ENCODE results near the gene MORN2. TPM values are rescaled to one million over a fixed set of nuclear protein-coding genes. Genes with fewer than 3 reads are reported as not detected.

Gene MORN2
- total and polyA plus RNA-seq, 2 of the 13 experiments (the other 11 are each of a cell fraction or from before 2014, with no cell fraction given), result 7.0 to 28.0 TPM

- no TSS peak for BruUV-seq (replicated peaks)
- Histone ChIP-seq H3K4me2 (ENCODE audit: low read depth, low read length) (no peak overlapping the region), H3K36me3 (replicated peaks in 1 of 2; ENCODE audit: control insufficient read depth in 1 of 2, insufficient read depth in 2 of 2, low read length in 2 of 2) (peaks cover 9 to 40% of the 10 kb centered on the region in 2 experiments; a peak in 4 of 5 replicates), H3K27ac (ENCODE audit: extremely low read length, insufficient read depth, low read length) (no peak overlapping the region), H2AFZ (ENCODE audit: low read length) (no peak overlapping the region), H3K4me3 (replicated peaks in 1 of 3; ENCODE audit: insufficient read depth in 1 of 3, low read depth in 2 of 3, low read length in 3 of 3) (no peak overlapping the region), H4K20me1 (ENCODE audit: insufficient read depth, low read length) (no peaks in the 10 kb centered on the region), H3K27me3 (ENCODE audit: control insufficient read depth in 1 of 2, insufficient read depth in 2 of 2, low read length in 2 of 2) (no peaks in the 10 kb centered on the region), H3K9me3 (ENCODE audit: low read length) (no peaks in the 10 kb centered on the region), H3K4me1 (ENCODE audit: insufficient read depth, low read length) (no peaks in the 10 kb centered on the region), H3K9ac (ENCODE audit: insufficient read depth, low read depth, low read length) (no peak overlapping the region), H3K79me2 (ENCODE audit: insufficient read depth, low read length) (no peaks in the 10 kb centered on the region)
- no peak for DNase-seq (ENCODE audit: low spot score)
- intact Hi-C loops (cut with micrococcal nuclease; ENCODE audit: unreplicated experiment) (loop anchor here (10.0 kb wide), 1 partner anchor 91 kb away; no protein-coding TSS in a partner anchor), in situ Hi-C loops (cut with HindIII; ENCODE audit: extremely low pct_ligation_motif_present, low pct_unique_long_range_greater_than_20kb) (no loop called here)
- WGBS (ENCODE audit: low lambda C conversion rate), result over 99% methylated on average over 3 of the region's 3 CpGs
- POLR2A ChIA-PET, result no interaction called here
- no peak for ATAC-seq
- CTCF ChIA-PET (ENCODE audit: low intra/inter-chr PET ratio, low total read pairs), result no interaction called here
- no peak for FAIRE-seq
- TF ChIP-seq NFE2 (CRISPR knock-in tag; IDR thresholded peaks at IDR 0.05) (no peak), HMG20B (CRISPR knock-in tag; conservative IDR thresholded peaks at IDR 0.05) (no peak), ZNF784 (CRISPR knock-in tag; IDR thresholded peaks at IDR 0.05; ENCODE audit: borderline replicate concordance) (no peak), ZNF232 (CRISPR knock-in tag; IDR thresholded peaks at IDR 0.05; ENCODE audit: borderline replicate concordance) (no peak), JDP2 (CRISPR knock-in tag; IDR thresholded peaks at IDR 0.05; ENCODE audit: borderline replicate concordance) (no peak), U2AF2 (IDR thresholded peaks at IDR 0.05; ENCODE audit: low read depth, low read length) (no peak), ZNF441 (CRISPR knock-in tag; IDR thresholded peaks at IDR 0.05; ENCODE audit: borderline replicate concordance) (no peak)
Measured at GRCh38 chr2:38835990-38836389, 39.8 kb upstream of the MORN2 start.

- ATAC-seq, result no peak
- Histone ChIP-seq H4K20me1 (ENCODE audit: insufficient read depth, low read length) (no peaks in the 10 kb centered on the region), H3K4me3 (replicated peaks in 1 of 3; ENCODE audit: insufficient read depth in 1 of 3, low read depth in 2 of 3, low read length in 3 of 3) (no peak overlapping the region), H2AFZ (ENCODE audit: low read length) (no peak overlapping the region), H3K4me1 (ENCODE audit: insufficient read depth, low read length) (no peaks in the 10 kb centered on the region), H3K27me3 (ENCODE audit: control insufficient read depth in 1 of 2, insufficient read depth in 2 of 2, low read length in 2 of 2) (no peaks in the 10 kb centered on the region), H3K9ac (ENCODE audit: insufficient read depth, low read depth, low read length) (no peak overlapping the region), H3K79me2 (ENCODE audit: insufficient read depth, low read length) (no peaks in the 10 kb centered on the region), H3K4me2 (ENCODE audit: low read depth, low read length) (no peak overlapping the region), H3K27ac (ENCODE audit: extremely low read length, insufficient read depth, low read length) (no peak overlapping the region), H3K36me3 (replicated peaks in 1 of 2; ENCODE audit: control insufficient read depth in 1 of 2, insufficient read depth in 2 of 2, low read length in 2 of 2) (peaks cover 9 to 49% of the 10 kb centered on the region in 2 experiments; a peak in 4 of 5 replicates), H3K9me3 (ENCODE audit: low read length) (no peaks in the 10 kb centered on the region)
- intact Hi-C loops (cut with micrococcal nuclease; ENCODE audit: unreplicated experiment), result loop anchor here (10.0 kb wide), 1 partner anchor 92 kb away; no protein-coding TSS in a partner anchor
- FAIRE-seq, result no peak
- ChIA-PET CTCF (ENCODE audit: low intra/inter-chr PET ratio, low total read pairs) (no interaction called here), POLR2A (no interaction called here)
- in situ Hi-C loops (cut with HindIII; ENCODE audit: extremely low pct_ligation_motif_present, low pct_unique_long_range_greater_than_20kb), result no loop called here
- BruUV-seq (replicated peaks), result no TSS peak
- 97% methylated on average over 2 of the region's 2 CpGs for WGBS (ENCODE audit: low lambda C conversion rate)
- no peak for DNase-seq (ENCODE audit: low spot score)
- TF ChIP-seq ZKSCAN1 (IDR thresholded peaks at IDR 0.05; ENCODE audit: low read length) (no peak), ELK4 (CRISPR knock-in tag; IDR thresholded peaks at IDR 0.05; ENCODE audit: borderline replicate concordance) (no peak), ZNF280B (CRISPR knock-in tag; IDR thresholded peaks at IDR 0.05; ENCODE audit: borderline replicate concordance) (no peak), ZNF337 (CRISPR knock-in tag; IDR thresholded peaks at IDR 0.05; ENCODE audit: borderline replicate concordance, low read depth) (no peak)
Measured at GRCh38 chr2:38836791-38837190, 39.0 kb upstream of the MORN2 start.
